Inflammatory macrophage treated with lipopolysaccharide for 1 hour (primary cell): ENCODE measurements around the gene SH3GL2.

ENCODE experiments used
- DNase-seq, 2 donors: peaks; one replicate each; pipeline ENCODE4 v3.0.0-alpha.2; 2020 to 2022

Gene SH3GL2

GRCh38 chr9:17824191-17824590, 245.3 kb downstream of the SH3GL2 start:
- DNase-seq: no peak

GRCh38 chr9:17824616-17825264, 245.9 kb downstream of the SH3GL2 start:
- DNase-seq: no peak

- DNase-seq: no peak
Measured at GRCh38 chr9:17825265-17825659, 246.4 kb downstream of the SH3GL2 start.

DNA sequence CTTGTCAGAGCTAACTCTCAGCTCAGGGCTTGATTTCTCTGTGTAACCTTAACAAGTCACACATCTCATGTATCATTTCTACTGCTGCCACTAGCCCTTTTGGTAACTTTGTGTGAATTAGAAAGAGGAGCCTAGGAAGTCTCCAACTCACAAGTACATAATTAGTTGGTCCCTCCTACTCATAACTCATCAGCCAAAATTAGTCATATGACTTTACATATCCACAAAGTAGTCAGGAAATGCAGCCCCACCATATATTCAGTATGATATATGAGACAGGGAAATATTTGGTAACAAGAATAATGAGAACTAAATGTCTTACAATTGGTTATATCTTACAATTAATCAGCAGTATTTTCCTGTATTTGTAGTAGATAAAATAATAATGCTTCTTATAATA, 250.2 kb downstream of the SH3GL2 start:
- DNase-seq: no peak

DNA sequence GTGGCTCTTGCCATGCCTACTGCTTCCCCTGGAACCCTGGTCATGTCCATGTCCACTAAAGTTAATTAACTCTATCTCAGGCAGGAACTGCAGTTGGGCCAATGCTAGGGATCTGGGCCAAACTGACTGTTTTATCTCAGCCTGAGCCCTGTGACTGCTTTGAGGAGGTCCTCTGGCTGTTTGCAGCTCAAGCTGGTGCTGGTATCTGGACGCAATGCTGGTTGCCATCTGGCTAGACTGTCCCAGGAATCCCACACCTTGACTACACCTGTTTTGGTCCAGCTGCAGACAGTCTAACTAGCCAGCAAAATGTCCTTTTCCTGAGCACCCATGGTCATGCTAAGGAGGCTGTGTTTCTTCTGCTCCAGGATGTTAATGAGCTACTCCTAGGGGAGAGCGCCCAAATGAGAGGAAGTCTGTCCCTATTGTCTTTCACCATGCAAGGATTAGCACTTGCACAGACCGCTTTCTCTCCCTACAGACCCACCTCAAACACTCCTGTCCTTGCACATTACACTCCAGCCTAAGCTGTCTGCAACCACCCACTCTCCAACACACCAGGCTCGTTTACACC, 251.0 kb downstream of the SH3GL2 start:
- no peak for DNase-seq

GRCh38 chr9:17832812-17833211, 253.9 kb downstream of the SH3GL2 start:
- no peak for DNase-seq

DNA sequence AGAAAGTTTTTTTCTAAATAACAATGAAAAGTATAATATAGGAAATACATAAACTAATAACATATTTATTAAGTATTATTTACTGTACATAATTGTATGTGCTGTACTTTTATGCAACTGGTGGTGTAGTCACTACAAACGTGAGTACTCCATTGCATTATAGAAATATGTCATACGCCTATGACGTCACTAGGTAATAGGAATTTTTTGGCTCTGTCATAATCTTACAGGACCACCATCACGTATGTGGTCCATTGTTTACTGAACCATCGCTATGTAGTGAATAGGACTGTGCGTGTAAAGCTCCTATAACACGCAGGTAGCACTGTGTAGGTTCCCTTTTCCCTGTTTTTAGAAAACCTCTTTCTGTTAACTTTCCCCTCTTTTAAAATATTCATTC, 255.0 kb downstream of the SH3GL2 start:
- DNase-seq: no peak

- DNase-seq: no peak
Measured at GRCh38 chr9:17837965-17838364, 259.1 kb downstream of the SH3GL2 start.

DNA sequence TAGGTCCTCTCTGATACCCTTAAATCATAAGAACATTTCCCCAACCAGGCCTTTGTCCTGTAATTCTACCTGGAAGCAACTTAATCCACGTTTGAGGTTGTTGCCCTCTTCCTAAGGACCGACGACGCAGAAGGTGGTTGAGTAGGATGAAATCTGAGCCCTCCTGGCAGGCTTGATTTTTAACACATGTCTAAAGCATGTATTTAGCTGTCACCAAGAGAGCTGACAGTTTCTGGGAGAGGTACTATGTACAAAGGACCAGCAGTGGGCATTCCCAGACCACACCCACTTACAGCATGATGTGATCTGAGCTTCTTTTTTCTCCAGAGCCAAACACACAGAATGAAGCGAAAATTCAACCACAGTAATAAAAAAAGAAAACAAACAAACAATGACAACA, 260.9 kb downstream of the SH3GL2 start:
- DNase-seq: no peak

GRCh38 chr9:17843236-17843635, 264.4 kb downstream of the SH3GL2 start:
- no peak for DNase-seq
